ENCODE results near the gene KLHL29.

KLHL29 gene

DNA sequence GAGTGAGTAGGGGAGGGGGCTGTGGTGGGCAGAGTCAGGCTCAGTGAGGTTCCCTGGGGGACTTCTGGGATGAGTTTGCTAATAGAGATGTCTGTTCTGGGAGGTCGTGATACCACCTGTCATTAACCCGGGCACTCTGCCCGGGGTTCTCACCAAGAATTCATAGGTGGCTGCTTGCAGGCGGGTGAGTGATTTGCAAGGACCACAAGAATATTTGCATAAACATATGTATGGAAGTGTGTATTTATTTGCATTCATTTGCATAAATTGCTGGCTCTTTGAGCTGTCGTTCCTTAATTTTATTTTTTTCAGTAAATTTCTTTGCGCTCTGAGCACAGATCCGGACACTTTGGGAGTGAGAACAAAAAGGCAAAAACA, 282.0 kb downstream of the KLHL29 start:
- DNase-seq, result no peak

DNA sequence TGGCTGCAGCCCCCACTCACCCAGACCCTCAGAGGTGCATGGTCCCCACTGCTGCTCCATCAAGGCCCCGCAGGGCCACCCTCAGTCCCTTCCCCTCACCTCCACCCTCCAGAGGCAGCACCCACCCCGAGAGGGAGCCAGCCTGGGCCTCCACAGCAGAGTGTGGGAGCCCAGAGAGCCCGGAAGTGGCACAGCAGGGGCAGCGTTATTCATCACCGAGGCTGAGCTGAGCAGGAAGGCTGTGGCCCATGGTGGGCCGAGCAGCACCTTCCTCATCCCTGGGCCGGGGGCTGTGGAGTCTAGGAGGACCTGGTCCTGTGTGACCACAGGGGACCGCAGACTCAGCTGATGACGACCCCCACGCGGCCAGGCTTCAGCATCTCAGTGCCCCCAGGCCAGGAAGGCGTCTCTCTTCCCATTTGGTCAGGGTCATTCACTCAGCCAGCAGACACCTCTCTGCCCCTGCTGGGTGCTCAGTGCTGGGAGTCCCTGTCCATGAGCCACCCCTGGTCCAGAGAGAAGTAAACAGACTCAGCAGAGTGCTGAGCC, 283.9 kb downstream of the KLHL29 start:
- no peak for DNase-seq

DNA sequence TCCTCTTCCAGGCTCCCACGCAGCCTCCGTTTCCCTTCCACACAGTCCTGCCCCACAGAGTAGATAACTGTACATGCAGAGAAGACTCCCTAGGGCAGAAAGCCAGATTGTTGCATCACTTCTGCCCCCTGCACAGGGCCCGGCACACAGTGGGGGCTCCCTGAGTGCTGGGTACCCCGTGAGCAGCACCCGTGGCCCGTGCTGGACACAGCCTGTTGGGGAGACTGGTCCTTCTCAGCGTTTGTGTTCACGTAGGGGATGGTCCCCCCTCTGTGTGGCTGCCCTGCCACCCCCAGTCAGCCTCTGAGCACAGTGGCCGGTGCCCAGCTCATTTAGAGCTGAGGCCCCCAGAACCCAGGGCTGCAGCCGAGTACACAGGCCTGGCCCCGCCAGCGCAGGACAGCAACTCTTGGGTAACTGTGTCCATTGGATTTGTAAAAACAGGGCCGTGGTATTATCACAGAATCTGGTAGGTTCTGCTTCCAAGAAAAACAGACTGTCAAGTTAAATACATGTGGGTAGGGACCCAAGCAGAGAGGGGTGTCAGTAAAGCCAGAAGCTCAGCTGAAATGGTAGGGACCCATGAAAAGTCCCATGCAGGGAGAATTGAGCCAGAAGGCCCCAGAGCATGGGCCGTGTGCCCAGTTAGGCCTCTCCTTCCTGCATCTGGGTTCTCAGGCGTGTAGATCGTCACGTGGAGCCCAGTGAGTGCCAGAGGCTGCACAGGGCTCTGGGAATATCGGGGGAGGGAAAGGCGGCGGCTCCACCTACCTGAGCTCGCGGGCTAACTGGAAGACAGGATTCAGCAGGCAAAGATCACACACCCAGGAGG, 284.6 kb downstream of the KLHL29 start:
- DNase-seq, result no peak

DNA sequence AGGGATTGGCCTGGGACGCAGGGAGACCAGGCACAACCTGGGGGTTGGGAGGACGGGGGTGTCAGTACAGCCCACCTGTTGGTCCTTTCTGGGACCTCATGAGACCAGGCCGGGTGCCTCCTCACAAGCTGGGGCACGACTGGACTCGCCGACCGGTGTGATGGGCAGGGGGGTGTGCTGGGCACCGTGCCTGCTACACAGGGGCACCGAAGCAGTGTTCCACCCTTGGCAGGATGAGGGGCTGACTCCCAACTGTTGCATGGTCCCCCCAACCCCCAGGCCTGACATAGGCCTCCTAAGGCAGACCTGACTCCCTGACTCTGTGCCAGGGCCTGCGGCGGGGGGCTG, 285.2 kb downstream of the KLHL29 start:
- DNase-seq, result no peak

DNA sequence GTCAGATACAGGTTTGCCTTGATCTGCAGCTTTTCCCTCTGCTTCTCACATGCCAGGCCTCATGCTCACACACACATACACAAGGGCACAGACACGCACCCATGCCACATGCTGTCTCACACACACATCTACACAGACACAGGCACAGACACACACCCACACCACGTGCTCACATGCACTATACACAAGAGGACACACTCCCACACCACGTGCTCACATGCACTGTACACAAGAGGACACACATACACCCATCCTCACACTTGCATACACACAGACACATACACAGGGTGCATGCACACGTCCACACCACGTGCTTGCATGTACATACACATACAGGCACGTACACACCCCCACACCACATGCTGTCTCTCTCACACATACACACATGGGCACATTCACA, 288.1 kb downstream of the KLHL29 start:
- no peak for DNase-seq

DNA sequence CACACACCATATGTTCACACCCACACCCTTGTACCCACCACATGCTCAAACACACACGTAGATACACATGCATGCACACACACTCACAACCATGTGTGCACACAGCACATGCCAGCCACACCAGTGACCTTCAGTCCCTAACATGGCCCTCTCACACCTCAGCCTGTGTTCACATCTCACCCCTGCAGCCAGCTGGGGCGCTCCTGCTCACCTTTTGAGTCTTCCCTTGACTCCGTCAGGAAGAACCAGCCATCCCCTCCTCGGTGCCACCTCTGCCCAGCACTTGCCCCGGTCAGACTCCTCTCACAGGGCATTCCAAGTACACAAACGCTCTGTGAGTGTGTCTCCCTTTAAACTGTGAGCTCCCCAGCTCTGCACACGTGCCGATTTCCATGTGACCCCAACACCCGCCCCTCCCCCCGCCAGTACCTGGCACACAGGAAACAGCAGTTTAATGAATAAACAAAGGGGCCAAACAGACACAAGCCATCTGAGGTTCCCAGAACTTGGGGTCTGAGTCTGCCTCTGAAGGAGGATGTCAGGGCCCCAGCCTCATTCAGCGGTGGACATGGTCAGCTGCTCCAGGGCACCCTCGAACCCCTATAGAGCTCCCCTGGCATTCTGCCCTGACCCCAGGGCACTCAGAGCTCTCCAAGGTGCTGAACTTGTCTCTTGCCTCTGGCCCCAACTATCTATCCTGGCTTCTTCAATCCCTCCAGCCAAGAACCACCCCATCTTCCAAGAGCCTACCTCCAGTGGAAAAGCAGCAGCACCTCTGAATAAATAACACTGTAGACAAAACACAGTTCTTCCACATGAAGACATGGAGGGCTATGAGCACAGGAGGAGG, 289.1 kb downstream of the KLHL29 start:
- DNase-seq, result no peak

DNA sequence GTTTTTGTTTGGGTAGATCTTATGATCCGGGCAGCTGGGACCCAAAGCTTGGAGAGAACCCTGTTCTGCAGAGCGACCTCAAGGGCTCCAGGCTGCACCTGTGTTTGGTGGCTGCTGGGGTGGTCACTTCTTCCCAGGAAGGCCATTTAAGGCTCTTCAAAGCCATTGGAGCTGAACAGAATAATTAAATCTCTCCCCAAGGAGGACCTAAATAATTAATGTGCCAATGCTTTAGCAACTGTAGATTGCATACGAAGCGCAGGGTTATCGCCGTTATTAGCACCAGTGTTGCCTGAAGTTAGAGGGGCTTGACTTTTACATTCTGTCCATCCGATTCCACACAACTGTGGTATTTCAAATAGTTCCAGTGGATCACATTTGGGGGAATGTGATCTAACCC, 290.5 kb downstream of the KLHL29 start:
- DNase-seq, result no peak

DNA sequence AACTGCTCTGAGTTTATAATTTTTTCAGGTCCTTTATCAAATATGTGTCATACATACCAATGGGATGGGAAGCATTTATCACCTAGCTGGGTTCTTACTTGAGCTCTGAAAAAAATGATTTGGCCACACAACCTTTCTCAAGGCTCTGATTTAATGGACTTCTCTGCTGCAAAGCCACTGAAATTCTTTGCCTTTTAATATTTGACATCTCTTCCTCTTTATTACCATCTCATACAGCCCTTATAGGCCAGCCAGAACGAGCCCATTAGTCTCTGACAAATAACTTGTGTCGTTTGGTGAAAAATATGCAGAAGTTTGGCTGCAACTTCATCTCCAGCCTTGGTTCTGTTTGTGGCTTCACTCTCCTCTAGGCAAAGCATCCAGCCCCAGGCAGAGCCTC, 292.9 kb downstream of the KLHL29 start:
- DNase-seq, result no peak

DNA sequence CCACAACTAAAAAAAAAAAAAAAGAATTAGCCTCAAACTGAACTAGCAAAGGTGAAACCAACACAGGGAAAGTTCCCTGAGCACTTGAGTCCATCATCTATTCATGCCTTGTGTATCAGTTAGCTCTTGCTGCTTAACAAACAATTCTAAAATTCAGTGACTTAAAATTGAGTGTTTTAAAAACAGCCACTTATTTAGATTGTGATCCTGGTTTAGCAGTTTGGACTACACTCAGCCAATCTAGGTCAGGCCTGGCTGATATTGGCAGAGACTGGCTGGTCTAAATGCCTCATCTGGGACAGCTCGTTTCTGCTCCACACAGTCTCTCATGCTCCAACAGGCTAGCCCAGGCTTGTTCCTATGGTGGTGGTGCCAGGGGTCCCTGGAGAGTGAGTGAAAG, 294.1 kb downstream of the KLHL29 start:
- no peak for DNase-seq

DNA sequence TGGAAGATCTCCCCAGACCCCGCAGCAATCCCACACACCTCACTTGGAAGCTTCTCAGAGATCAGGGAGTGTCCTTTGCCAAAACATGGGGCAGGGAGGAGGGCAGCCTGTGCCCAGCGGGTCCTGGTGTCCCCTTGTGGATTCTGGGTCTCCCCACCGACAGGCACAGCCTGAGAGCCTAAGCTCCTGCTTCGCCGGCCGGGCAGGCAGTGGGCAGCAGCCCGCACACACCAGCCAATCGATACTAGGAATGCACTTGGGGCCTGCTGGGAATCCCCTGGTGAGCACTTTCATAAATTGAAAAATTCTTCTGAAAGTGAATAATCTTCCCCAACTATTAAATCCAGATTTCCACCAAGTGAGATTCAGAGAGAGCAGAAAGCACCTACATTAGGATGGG, 296.0 kb downstream of the KLHL29 start:
- no peak for DNase-seq

DNA sequence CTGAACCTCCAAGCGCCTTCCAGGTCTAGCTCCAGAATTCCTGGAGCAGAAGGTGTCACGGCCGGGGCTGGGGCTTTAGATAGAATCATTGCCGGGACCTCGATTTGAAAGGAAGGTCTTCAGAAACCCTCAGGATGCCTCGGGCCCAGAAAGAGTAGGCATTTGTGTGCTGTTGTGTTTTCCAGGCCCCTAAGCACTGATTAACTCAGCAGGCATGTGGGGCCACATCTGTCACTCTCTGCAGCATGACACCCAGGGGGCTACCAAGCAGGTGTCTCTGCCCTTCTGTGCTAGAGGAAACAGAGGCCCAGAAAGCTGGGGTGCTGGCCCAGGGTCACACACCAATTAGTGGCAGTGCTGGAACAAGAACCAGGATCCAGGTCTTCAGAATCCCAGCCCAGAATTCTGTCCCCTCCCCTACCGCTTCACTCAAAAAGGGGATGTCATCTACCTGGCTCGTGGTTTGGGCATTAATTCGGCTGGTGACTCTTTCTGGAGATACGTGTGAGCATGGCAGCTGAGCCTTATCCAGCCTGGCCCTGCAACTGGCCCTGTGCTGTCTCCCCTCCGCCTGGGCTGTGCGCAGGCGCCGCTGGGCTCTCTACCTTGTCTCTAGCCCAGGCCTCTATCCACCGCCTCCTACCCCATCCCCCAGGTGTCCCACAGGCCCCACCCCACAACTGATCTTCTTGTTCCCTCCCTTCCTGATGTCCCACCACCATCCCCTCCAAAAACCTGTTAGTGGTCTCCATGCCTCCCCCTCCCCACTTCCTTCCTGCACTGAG, 296.6 kb downstream of the KLHL29 start:
- DNase-seq, result no peak

DNA sequence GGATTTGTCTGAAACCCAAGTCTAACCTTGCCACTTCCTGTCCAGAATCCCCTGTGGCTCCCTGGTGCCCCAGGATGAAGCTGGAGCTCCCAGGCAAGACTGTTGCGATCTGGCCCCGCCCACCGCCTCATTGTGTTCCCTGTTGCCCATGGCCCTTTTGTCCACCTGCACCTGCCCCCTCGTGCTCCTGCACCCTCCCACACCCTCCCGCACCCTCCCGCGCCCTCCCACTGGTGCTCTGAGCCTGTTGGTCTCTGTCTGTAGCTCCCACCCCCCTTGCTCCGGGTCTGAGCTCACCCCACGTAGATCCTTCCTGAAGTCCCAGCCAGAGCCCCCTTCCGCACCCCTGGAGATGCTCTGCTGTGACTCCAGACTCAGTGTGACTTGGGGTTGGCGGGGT, 297.5 kb downstream of the KLHL29 start:
- DNase-seq, result no peak

DNA sequence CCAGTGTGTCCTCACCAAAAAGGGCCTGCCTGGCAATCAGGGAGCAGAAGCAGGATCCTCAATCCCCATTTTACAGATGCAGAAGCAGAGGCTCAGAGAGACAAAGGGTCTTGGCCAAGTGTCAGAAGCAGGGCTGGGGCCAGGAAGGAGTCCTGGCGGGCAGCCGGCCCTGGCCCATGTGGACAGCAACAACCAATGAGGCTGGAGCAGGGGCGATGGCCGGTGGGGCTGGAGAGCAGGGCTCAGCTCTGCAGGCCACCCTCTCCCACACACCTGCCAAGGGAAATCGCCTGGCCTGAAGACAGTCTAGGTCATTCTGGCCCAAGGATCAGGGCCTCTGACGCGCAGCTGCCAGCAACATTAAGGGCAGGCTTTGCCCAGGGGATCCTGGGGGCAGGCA, 298.0 kb downstream of the KLHL29 start:
- DNase-seq, result no peak

DNA sequence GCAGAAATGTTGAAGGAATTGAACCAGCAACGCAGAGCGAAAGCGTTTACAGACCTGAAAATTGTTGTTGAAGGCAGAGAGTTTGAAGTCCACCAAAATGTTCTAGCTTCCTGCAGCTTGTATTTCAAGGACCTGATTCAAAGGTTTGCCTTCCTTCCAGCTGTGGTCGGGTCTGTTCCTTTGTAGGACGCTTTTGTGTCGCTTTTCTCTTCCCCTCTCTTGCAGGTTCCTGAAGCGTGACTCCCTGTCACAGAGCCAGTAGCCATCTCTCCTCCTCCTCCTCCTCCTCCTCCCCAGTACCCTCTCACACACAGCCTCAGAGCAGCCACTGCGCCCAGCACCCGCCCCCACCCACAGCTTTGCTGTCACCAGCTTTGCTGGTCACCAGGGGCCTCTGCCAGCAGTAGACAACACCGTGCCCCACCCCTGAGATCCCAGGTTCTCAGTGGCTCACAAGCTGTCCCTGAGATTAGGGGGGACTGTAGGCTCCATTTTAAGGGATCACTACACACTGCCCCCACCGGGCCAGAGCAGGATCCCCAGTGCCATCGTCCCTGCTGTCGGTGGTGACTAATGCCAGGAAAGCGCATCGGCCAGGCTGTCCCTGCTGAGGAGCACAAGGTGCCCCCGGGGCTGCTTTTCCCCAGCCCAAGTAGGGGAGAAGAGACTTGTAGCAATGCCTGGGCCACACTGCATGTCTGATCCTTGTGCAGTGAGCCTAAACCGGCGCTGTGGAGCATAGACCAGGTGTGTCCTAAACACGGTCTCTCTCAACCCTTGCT, 299.6 kb downstream of the KLHL29 start:
- DNase-seq, result no peak

DNA sequence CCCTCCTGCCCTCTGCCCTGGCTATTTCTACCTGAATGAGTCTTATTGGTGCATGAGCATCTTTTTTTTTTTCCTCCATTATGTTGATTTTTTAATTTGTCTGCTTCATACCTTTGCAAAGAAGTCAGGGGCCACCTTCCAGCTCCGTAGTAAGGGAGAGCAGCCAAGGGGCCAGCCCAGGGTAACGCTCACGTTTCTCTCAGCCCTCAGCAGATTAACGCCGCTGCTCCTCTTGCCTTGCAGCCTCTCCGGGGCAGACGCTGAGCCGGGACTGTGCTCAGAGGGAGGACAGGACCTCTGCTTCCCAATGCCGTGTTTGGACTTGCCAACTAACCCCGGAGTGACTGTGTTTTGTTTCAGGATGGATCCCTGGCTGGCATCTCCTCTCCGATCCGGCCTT, 300.2 kb downstream of the KLHL29 start:
- no peak for DNase-seq

DNA sequence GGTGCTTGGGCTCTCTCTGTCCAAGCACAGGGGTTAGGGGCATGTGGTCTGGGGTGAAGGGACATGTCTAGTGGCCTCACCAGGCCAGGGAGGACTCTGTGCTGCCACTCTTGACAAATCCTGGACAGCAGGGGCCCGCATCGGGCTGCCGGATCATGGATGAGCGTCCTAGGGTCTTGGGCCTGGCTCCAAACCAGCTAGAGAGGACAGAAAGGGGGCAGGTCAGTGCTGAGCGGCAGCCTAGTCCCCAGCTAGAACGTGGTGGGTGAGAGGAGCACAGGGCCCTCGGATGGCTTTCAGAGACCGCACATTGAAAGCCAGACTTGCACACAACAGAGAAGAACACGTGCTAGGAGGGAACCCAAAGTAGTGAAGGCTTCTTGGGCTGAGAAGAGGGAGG, 300.7 kb downstream of the KLHL29 start:
- no peak for DNase-seq

DNA sequence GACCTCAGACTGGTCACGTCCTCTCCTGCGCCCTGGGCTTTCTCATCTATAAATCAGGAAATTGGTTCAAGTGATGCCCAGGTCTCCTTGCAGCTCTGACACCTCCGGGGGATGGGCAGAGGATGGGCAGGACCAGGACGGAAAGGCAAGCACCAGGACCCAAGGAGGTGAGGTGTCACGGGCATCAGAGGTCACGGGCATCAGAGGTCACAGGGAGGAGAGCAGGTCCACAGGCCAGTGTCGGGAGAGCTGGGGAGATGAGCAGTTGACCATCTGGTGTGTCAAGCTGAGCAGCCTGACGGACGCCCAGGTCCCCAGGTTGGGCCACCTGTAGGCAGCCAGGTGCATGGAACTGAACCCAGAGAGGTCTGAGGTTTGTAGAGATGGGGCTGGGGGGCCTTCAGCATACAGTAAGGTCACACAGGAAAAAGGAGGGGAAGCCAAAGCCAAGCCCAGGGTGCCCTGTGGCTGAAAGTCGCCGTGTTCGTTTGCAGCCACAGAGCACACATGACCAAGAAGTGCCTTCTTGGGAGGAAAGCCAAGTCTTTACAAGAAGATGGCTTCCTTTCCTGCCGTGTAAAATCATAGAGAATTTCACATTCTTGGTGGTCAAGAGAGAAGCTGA, 301.5 kb downstream of the KLHL29 start:
- no peak for DNase-seq

DNA sequence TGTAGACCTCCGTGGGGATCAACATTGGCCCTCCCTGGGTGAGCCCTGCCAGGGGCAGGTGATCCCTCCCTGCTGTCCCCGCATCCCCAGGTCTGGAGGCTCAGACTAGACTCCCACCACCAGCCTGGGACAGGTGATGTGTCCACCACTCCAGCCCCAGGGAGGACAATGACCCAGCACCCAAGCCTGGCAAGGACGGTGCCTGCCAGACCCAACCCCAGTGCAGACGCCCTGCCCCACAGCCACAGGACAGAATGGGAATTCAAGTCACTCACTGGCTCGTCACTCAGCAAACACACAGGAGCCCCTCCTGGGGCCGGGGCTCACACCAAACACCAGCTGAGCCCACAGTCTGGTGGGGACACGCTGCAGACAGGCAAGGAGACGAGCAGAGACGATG, 302.2 kb downstream of the KLHL29 start:
- no peak for DNase-seq

DNA sequence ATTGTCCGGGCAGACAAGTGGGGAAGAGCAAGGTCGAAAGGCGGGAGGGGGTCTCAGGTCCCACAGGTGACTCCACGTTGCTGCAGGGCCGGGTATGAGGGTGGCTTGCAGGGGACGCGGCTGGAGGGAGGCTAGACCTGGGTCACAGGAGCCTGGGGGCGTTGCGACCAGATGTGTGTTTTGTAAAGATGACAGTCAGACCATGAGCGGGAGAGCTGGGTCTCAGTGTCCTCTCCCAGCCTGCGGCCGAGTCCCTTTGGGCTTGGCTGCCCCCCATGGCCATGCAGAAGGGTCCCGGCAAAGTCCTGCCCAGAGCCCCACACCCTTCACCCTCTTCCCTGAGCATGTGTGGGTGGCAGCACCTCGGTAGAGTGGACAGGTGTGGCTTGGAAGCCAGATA, 302.7 kb downstream of the KLHL29 start:
- DNase-seq, result no peak

DNA sequence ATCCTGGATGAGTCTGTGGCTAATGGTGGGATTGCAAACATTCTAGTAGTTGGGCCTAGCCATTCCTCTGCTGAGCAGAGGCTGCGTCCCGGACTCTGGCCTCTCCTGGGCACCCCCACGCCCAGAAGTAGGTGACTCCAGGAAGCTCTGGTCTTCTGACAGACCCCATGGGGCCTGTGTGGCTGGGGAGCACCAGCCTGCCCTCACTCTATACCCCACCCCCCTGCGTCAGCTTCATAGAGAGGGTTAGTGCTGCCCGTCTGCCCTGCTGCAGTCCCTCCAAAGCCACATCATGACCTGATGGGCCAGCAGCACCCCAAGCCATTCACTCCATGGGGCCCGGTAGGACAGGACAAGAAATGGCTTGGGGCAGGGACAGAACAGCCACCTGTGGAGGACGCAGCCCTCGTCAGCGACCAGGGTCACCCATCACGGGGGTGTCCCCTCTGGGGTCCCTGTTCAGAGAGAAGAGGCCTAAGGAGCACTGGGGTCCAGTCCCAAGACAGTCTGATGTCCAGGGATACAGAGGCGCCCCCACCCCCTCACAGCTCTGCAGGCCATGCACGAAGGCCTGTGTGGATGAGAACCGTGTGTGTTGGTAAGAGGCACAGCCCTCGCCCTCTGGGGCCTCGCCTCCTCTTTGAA, 303.6 kb downstream of the KLHL29 start:
- no peak for DNase-seq

DNA sequence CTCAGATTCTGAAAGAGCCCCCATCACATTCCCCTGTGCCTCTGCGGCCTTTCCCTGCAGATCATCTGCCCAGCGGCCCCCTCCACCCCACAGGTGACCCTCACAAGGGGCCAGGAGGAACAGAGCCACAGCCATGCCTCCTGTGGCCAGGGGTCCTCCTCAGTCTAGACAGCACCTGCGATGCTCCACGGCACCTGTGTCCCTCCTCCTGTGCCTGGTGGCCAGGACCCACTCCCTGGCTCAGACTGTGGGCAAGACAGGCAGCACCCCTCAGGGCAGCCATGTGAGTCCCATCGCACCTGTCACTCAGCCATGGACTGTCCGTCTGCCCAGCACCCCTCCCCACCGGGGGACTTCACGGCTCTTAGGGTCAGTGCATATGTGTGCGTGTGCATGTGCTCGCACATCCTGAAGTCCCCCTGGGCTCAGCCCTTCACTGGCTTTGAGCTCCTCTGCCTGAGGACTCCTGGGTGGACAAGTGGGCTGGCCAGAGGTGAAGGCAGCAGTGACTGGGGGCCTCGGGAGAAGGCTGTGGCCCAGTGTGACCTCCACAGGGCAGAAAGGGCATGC, 304.2 kb downstream of the KLHL29 start:
- no peak for DNase-seq

Measured in NCI-H345 (cell line).